OCI-LY1 (cell line): ENCODE data around the gene BCL2.

ENCODE experiments used
- EZH2 ChIP-seq: fragments of 200-600 bp; sonication (generic), shearing (Covaris generic); IDR thresholded peaks from 2 replicates; pipeline ENCODE4 v1.8.0; 2017; ENCODE audit warnings: borderline replicate concordance, mixed run types, mild to moderate bottlenecking, antibody characterized with exemption, low read length, moderate library complexity, mixed read lengths
- TF ChIP-seq, protein P1 (sequence below): fragments of 200-600 bp; sonication (generic), shearing (Covaris generic); IDR thresholded peaks from 2 replicates; pipeline ENCODE4 v1.5.1; 2017; ENCODE audit warnings: mild to moderate bottlenecking, antibody characterized with exemption, low read length, moderate library complexity, mixed read lengths

DNA sequence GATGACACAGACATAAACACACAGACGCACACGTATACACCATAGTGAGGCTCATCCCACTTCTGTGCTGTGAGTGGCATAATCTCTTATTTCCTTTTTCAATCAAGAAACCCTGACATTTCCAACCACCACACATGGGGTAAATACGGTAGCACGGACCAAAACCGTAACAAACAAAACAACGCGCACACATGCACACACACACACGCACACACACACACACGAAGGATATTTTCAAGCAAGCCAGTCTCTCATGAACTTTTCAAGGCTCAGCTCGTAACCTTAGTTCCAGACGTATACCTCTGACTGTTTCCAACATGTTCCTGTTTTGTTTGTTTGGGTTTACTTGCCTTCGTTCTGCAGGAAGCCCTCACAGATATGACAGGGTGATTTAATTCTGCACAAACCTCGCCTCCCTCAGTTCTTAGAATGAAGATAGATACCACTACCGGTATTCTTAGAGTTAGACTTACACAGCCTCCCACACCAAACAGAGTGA, 119.8 kb downstream of the BCL2 start:
- TF ChIP-seq, protein P1, sequence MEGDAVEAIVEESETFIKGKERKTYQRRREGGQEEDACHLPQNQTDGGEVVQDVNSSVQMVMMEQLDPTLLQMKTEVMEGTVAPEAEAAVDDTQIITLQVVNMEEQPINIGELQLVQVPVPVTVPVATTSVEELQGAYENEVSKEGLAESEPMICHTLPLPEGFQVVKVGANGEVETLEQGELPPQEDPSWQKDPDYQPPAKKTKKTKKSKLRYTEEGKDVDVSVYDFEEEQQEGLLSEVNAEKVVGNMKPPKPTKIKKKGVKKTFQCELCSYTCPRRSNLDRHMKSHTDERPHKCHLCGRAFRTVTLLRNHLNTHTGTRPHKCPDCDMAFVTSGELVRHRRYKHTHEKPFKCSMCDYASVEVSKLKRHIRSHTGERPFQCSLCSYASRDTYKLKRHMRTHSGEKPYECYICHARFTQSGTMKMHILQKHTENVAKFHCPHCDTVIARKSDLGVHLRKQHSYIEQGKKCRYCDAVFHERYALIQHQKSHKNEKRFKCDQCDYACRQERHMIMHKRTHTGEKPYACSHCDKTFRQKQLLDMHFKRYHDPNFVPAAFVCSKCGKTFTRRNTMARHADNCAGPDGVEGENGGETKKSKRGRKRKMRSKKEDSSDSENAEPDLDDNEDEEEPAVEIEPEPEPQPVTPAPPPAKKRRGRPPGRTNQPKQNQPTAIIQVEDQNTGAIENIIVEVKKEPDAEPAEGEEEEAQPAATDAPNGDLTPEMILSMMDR = no peak
- no peak for TF ChIP-seq EZH2
